ENCODE measurements around the gene ARID5A. TPM values are rescaled to one million over a fixed set of nuclear protein-coding genes. Genes with fewer than 3 reads are reported as not detected.

The ARID5A gene
- total and polyA plus RNA-seq, 2 of the 13 experiments (the other 11 are each of a cell fraction or from before 2014, with no cell fraction given): 6.0 to 9.5 TPM

DNA sequence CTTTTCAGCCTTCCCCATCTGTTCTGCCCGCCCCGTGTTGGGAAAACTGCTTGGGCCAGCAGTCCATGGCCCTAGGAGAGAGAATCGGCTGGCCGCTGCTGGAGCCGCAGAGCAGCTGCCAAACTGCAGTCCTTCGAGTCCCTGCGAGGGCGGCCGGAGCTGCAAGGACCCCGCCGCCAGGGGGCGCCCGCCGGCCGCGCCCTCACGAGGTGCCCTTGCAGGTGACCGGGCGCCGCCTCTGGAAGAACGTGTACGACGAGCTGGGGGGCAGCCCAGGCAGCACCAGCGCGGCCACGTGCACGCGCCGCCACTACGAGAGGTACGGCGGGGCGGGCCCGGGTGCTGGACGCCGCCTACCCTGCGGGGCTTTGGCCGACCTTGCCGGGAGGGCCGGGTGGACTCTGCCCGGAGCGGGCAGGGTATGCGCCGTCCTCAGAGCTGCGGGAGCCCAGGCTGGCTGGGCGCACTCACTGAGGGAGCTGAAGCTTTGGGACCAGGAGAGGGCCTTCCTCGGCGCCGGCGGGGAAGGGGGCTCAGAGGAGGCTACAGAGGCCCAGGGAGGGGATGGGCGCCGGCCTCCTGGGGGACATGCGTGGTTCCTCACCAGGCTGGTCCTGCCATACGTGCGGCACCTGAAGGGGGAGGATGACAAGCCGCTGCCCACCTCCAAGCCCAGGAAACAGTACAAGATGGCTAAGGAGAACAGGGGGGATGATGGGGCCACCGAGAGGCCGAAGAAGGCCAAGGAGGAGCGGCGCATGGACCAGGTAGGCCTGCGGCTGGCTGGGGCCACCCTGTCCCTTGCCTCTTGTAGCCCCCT lies 13.6 kb downstream of the ARID5A start (continued):
- no peak for TF ChIP-seq ZKSCAN5 (CRISPR knock-in tag; IDR thresholded peaks at IDR 0.05)
- TF ChIP-seq ZNF672 (CRISPR knock-in tag; IDR thresholded peaks at IDR 0.05): peak; percentile 84; the same call in 1 of the 2 replicates
- no peak for TF ChIP-seq FLYWCH1 (CRISPR knock-in tag; IDR thresholded peaks at IDR 0.05)
- TF ChIP-seq, protein P1, sequence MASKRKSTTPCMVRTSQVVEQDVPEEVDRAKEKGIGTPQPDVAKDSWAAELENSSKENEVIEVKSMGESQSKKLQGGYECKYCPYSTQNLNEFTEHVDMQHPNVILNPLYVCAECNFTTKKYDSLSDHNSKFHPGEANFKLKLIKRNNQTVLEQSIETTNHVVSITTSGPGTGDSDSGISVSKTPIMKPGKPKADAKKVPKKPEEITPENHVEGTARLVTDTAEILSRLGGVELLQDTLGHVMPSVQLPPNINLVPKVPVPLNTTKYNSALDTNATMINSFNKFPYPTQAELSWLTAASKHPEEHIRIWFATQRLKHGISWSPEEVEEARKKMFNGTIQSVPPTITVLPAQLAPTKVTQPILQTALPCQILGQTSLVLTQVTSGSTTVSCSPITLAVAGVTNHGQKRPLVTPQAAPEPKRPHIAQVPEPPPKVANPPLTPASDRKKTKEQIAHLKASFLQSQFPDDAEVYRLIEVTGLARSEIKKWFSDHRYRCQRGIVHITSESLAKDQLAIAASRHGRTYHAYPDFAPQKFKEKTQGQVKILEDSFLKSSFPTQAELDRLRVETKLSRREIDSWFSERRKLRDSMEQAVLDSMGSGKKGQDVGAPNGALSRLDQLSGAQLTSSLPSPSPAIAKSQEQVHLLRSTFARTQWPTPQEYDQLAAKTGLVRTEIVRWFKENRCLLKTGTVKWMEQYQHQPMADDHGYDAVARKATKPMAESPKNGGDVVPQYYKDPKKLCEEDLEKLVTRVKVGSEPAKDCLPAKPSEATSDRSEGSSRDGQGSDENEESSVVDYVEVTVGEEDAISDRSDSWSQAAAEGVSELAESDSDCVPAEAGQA (IDR thresholded peaks at IDR 0.05; ENCODE audit: low read depth): peak; percentile 37; the same call in 1 of the 2 replicates
- TF ChIP-seq, protein P1 (CRISPR knock-in tag; IDR thresholded peaks at IDR 0.05; ENCODE audit: borderline replicate concordance): no peak
- no peak for TF ChIP-seq ATF1 (CRISPR knock-in tag; IDR thresholded peaks at IDR 0.05)
- TF ChIP-seq, protein P2, sequence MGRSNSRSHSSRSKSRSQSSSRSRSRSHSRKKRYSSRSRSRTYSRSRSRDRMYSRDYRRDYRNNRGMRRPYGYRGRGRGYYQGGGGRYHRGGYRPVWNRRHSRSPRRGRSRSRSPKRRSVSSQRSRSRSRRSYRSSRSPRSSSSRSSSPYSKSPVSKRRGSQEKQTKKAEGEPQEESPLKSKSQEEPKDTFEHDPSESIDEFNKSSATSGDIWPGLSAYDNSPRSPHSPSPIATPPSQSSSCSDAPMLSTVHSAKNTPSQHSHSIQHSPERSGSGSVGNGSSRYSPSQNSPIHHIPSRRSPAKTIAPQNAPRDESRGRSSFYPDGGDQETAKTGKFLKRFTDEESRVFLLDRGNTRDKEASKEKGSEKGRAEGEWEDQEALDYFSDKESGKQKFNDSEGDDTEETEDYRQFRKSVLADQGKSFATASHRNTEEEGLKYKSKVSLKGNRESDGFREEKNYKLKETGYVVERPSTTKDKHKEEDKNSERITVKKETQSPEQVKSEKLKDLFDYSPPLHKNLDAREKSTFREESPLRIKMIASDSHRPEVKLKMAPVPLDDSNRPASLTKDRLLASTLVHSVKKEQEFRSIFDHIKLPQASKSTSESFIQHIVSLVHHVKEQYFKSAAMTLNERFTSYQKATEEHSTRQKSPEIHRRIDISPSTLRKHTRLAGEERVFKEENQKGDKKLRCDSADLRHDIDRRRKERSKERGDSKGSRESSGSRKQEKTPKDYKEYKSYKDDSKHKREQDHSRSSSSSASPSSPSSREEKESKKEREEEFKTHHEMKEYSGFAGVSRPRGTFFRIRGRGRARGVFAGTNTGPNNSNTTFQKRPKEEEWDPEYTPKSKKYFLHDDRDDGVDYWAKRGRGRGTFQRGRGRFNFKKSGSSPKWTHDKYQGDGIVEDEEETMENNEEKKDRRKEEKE (IDR thresholded peaks at IDR 0.05): no peak
- TF ChIP-seq MEIS1 (CRISPR knock-in tag; IDR thresholded peaks at IDR 0.05; ENCODE audit: borderline replicate concordance): peak; percentile 18; the same call in 1 of the 2 replicates
- TF ChIP-seq ZNF598 (CRISPR knock-in tag; IDR thresholded peaks at IDR 0.05; ENCODE audit: borderline replicate concordance): peak; percentile 78
- no peak for TF ChIP-seq CEBPB (IDR thresholded peaks at IDR 0.05; ENCODE audit: borderline replicate concordance, low read depth, low read length)
- TF ChIP-seq SNAI1 (CRISPR knock-in tag; IDR thresholded peaks at IDR 0.05; ENCODE audit: borderline replicate concordance): peak; percentile 54
- TF ChIP-seq JUND (CRISPR knock-in tag; IDR thresholded peaks at IDR 0.05): no peak
- no peak for TF ChIP-seq ZNF251 (CRISPR knock-in tag; IDR thresholded peaks at IDR 0.05)
- TF ChIP-seq ZEB1 (IDR thresholded peaks at IDR 0.05; ENCODE audit: insufficient replicate concordance, low read depth): peak; percentile 69
- TF ChIP-seq, protein P3, sequence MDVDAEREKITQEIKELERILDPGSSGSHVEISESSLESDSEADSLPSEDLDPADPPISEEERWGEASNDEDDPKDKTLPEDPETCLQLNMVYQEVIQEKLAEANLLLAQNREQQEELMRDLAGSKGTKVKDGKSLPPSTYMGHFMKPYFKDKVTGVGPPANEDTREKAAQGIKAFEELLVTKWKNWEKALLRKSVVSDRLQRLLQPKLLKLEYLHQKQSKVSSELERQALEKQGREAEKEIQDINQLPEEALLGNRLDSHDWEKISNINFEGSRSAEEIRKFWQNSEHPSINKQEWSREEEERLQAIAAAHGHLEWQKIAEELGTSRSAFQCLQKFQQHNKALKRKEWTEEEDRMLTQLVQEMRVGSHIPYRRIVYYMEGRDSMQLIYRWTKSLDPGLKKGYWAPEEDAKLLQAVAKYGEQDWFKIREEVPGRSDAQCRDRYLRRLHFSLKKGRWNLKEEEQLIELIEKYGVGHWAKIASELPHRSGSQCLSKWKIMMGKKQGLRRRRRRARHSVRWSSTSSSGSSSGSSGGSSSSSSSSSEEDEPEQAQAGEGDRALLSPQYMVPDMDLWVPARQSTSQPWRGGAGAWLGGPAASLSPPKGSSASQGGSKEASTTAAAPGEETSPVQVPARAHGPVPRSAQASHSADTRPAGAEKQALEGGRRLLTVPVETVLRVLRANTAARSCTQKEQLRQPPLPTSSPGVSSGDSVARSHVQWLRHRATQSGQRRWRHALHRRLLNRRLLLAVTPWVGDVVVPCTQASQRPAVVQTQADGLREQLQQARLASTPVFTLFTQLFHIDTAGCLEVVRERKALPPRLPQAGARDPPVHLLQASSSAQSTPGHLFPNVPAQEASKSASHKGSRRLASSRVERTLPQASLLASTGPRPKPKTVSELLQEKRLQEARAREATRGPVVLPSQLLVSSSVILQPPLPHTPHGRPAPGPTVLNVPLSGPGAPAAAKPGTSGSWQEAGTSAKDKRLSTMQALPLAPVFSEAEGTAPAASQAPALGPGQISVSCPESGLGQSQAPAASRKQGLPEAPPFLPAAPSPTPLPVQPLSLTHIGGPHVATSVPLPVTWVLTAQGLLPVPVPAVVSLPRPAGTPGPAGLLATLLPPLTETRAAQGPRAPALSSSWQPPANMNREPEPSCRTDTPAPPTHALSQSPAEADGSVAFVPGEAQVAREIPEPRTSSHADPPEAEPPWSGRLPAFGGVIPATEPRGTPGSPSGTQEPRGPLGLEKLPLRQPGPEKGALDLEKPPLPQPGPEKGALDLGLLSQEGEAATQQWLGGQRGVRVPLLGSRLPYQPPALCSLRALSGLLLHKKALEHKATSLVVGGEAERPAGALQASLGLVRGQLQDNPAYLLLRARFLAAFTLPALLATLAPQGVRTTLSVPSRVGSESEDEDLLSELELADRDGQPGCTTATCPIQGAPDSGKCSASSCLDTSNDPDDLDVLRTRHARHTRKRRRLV (CRISPR knock-in tag; IDR thresholded peaks at IDR 0.05): no peak; the same call in 1 of the 2 replicates
